ENCODE measurements around the gene ANKLE2. TPM values are rescaled to one million over a fixed set of nuclear protein-coding genes. Genes with fewer than 3 reads are reported as not detected.
"Not testable (repeated sequence)": the region's sequence is repeated elsewhere in the genome, so short reads cannot be mapped to it uniquely, and the experiment has no call there.

ANKLE2 gene
- total and polyA plus RNA-seq, 4 donors: 8.4 to 24.1 (median 15.4) TPM

DNA sequence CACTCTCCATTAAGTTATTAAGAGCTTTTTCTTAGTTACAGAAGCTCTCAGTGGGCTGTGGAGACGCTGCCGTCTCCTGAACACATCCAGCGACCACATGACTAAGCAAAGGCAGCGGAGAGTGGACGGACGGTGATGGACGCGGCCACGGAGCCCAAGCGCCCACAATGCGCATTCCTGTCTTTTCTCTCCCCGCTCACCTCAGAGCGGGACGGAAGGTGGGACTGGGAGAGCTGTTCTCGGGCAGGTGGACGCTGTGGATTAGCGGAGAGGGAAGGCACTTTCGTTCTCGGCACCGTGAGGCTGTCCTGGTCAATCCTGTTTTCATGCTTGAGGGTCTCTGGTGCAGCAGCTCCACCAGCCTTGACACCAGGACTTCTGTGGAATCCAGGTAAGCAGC lies 2.6 kb upstream of the ANKLE2 start:
- WGBS: 96% methylated on average over 20 of the region's 20 CpGs
- Histone ChIP-seq H3K36me3 (ENCODE audit: control insufficient read depth in 4 of 4, insufficient read depth in 3 of 4, low read depth in 1 of 4, low read length in 3 of 4) (no peaks in the 10 kb centered on the region), H3K9ac (ENCODE audit: low read depth in 1 of 2, low read length in 2 of 2) (no peak overlapping the region), H3K4me3 (ENCODE audit: low read depth in 1 of 3, low read length in 3 of 3) (no peak overlapping the region), H3K9me3 (ENCODE audit: control insufficient read depth in 4 of 4, low read length in 3 of 4) (no peaks in the 10 kb centered on the region), H3K27me3 (ENCODE audit: control insufficient read depth in 4 of 4, insufficient read depth in 4 of 4, low read length in 3 of 4) (no peaks in the 10 kb centered on the region), H3K27ac (ENCODE audit: low read depth in 1 of 2, low read length in 2 of 2) (no peak overlapping the region), H3K4me1 (ENCODE audit: control insufficient read depth in 4 of 4, insufficient read depth in 4 of 4, low read length in 3 of 4) (peaks cover 3 to 21% (median 14%) of the 10 kb centered on the region in 4 donors)
- TF ChIP-seq FOXA2 (IDR thresholded peaks at IDR 0.05) (no peak), YY1 (IDR thresholded peaks at IDR 0.05) (no peak), REST (IDR thresholded peaks at IDR 0.05) (no peak)
- TF ChIP-seq, protein P1, sequence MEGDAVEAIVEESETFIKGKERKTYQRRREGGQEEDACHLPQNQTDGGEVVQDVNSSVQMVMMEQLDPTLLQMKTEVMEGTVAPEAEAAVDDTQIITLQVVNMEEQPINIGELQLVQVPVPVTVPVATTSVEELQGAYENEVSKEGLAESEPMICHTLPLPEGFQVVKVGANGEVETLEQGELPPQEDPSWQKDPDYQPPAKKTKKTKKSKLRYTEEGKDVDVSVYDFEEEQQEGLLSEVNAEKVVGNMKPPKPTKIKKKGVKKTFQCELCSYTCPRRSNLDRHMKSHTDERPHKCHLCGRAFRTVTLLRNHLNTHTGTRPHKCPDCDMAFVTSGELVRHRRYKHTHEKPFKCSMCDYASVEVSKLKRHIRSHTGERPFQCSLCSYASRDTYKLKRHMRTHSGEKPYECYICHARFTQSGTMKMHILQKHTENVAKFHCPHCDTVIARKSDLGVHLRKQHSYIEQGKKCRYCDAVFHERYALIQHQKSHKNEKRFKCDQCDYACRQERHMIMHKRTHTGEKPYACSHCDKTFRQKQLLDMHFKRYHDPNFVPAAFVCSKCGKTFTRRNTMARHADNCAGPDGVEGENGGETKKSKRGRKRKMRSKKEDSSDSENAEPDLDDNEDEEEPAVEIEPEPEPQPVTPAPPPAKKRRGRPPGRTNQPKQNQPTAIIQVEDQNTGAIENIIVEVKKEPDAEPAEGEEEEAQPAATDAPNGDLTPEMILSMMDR (IDR thresholded peaks at IDR 0.05; ENCODE audit: low read depth, low read length, missing input control): no peak
- DNase-seq (ENCODE audit: low spot score): no peak

DNA sequence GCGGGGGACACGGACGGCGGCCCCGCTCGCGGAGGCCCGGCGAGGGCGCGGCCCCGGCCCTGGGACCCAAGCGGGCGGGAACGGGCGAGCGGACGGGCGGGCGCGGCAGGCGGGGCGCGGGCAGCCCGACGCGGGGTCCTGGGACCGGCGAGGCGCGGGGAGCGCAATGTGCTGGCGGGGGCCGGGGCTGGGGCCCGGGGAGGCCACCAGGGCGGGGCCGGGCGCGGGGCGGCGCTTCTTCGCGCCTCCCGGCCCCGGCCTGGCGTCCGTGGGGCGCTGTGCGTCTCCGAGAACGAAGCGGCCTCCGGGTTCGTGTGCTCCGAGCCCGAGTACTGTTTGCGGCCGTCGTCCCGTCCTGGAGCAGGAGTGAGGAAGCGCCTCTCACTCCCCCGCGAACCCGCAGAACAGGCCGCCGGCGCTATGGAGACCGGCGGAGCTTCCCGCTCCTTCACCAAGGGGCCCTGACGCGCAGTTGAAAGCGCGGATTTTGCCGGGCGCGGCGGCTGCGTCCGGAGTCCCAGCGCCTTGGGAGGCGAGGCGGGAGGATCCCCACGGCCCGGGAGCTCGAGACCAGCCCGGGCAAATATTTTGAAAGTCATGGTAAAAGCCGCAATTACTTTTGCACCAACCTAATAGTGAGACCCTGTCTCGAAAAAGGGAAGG lies 420 bp upstream of the ANKLE2 start:
- Histone ChIP-seq H3K9ac (ENCODE audit: low read depth in 1 of 2, low read length in 2 of 2) (peak overlapping the region; percentile 41 to 75), H3K36me3 (ENCODE audit: control insufficient read depth in 4 of 4, insufficient read depth in 3 of 4, low read depth in 1 of 4, low read length in 3 of 4) (peaks cover 0 to 2% (median 0%) of the 10 kb centered on the region in 4 donors), H3K9me3 (ENCODE audit: control insufficient read depth in 4 of 4, low read length in 3 of 4) (no peaks in the 10 kb centered on the region), H3K4me1 (ENCODE audit: control insufficient read depth in 4 of 4, insufficient read depth in 4 of 4, low read length in 3 of 4) (peaks cover 3 to 21% (median 14%) of the 10 kb centered on the region in 4 donors), H3K27me3 (ENCODE audit: control insufficient read depth in 4 of 4, insufficient read depth in 4 of 4, low read length in 3 of 4) (no peaks in the 10 kb centered on the region), H3K27ac (ENCODE audit: low read depth in 1 of 2, low read length in 2 of 2) (peak overlapping the region; percentile 87 to 94), H3K4me3 (ENCODE audit: low read depth in 1 of 3, low read length in 3 of 3) (peak overlapping the region; percentile 28 to 99 (median 55))
- DNase-seq (ENCODE audit: low spot score): peak; percentile 85
- under 1% methylated on average over 89 of the region's 89 CpGs for WGBS
- TF ChIP-seq YY1 (IDR thresholded peaks at IDR 0.05) (peak; percentile 55), NR2F2 (IDR thresholded peaks at IDR 0.05) (no peak), HNF4A (conservative IDR thresholded peaks at IDR 0.05) (no peak), TAF1 (conservative IDR thresholded peaks at IDR 0.05) (peak; percentile 55), FOXA1 (IDR thresholded peaks at IDR 0.05) (no peak), SP1 (IDR thresholded peaks at IDR 0.05) (peak; percentile 14)
- TF ChIP-seq, protein P2, sequence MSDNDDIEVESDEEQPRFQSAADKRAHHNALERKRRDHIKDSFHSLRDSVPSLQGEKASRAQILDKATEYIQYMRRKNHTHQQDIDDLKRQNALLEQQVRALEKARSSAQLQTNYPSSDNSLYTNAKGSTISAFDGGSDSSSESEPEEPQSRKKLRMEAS (IDR thresholded peaks at IDR 0.05): no peak

GRCh38 chr12:132759359-132759758 lies 2.3 kb downstream of the ANKLE2 start:
- Histone ChIP-seq H3K4me1 (ENCODE audit: control insufficient read depth in 4 of 4, insufficient read depth in 4 of 4, low read length in 3 of 4) (peaks cover 3 to 17% (median 11%) of the 10 kb centered on the region in 4 donors), H3K27me3 (ENCODE audit: control insufficient read depth in 4 of 4, insufficient read depth in 4 of 4, low read length in 3 of 4) (no peaks in the 10 kb centered on the region), H3K36me3 (ENCODE audit: control insufficient read depth in 4 of 4, insufficient read depth in 3 of 4, low read depth in 1 of 4, low read length in 3 of 4) (peaks cover 0 to 7% (median 5%) of the 10 kb centered on the region in 4 donors), H3K9me3 (ENCODE audit: control insufficient read depth in 4 of 4, low read length in 3 of 4) (no peaks in the 10 kb centered on the region), H3K9ac (ENCODE audit: low read depth in 1 of 2, low read length in 2 of 2) (no peak overlapping the region), H3K27ac (ENCODE audit: low read depth in 1 of 2, low read length in 2 of 2) (no peak overlapping the region), H3K4me3 (ENCODE audit: low read depth in 1 of 3, low read length in 3 of 3) (no peak overlapping the region)
- no peak for DNase-seq (ENCODE audit: low spot score)
- no peak for TF ChIP-seq EGR1 (IDR thresholded peaks at IDR 0.05; ENCODE audit: low read depth in 2 of 2)
- no peak for TF ChIP-seq FOXA2 (IDR thresholded peaks at IDR 0.05)
- TF ChIP-seq SP1 (IDR thresholded peaks at IDR 0.05): no peak
- no peak for TF ChIP-seq HNF4G (IDR thresholded peaks at IDR 0.05)
- no peak for TF ChIP-seq HNF4A (conservative IDR thresholded peaks at IDR 0.05)
- TF ChIP-seq RXRA (IDR thresholded peaks at IDR 0.05): no peak
- WGBS: 97% methylated on average over 8 of the region's 8 CpGs

DNA sequence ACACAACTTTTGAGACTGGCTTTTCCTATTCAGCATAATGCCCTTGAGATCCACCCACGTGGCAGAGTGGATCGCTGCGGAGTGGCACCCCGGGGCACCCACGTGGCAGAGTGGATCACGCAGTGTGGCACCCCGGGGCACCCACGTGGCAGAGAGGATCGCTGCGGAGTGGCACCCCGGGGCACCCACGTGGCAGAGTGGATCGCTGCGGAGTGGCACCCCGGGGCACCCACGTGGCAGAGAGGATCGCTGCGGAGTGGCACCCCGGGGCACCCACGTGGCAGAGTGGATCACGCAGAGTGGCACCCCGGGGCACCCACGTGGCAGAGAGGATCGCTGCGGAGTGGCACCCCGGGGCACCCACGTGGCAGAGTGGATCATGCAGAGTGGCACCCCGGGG lies 2.8 kb downstream of the ANKLE2 start:
- not testable (repeated sequence) for H3K9ac ChIP-seq (ENCODE audit: low read depth in 1 of 2, low read length in 2 of 2)
- WGBS: 88% methylated on average over 28 of the region's 28 CpGs

More for the DNA sequence above, 2.8 kb downstream of the ANKLE2 start:
- peaks cover 3 to 17% (median 11%) of the 10 kb centered on the region in 4 donors for H3K4me1 ChIP-seq (ENCODE audit: control insufficient read depth in 4 of 4, insufficient read depth in 4 of 4, low read length in 3 of 4)
- H3K36me3 ChIP-seq (ENCODE audit: control insufficient read depth in 4 of 4, insufficient read depth in 3 of 4, low read depth in 1 of 4, low read length in 3 of 4); H3K9me3 ChIP-seq (ENCODE audit: control insufficient read depth in 4 of 4, low read length in 3 of 4); H3K27me3 ChIP-seq (ENCODE audit: control insufficient read depth in 4 of 4, insufficient read depth in 4 of 4, low read length in 3 of 4); H3K4me3 ChIP-seq (ENCODE audit: low read depth in 1 of 3, low read length in 3 of 3); DNase-seq (ENCODE audit: low spot score); H3K27ac ChIP-seq (ENCODE audit: low read depth in 1 of 2, low read length in 2 of 2): not testable (repeated sequence)
